HG03135 (cell line): ENCODE data around the gene GAB3.

Experiments
- ATAC-seq: cut with Tn5 transposase; IDR thresholded peaks from one replicate; pipeline ENCODE4 v1.9.1; 2021; ENCODE audit warnings: mild to moderate bottlenecking, moderate library complexity; ENCODE audit not compliant: unreplicated experiment

GAB3 gene

DNA sequence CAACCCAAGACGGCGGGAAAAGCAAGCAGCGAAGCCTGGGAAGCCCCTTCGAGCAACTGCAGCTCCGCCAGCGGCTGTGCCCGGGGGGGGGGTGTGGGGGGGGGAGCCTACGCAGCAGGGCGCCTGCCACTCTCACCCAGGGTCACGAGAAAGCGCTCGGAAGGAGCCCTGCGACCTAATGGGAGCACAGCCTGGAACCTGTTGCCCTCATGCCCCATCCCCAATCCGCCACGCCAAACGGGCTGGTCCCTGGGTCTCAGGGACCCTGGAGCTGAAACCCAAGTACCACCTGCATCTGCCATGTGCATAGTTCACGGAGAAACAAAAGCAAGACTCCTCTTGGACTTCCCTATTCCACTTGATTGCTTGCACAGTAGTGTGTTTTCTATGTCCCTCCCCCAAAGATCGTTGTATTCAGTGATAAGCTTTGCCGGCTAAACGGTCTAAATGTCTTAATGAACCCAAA, 359 bp upstream of the GAB3 start:
- ATAC-seq, result no peak

DNA sequence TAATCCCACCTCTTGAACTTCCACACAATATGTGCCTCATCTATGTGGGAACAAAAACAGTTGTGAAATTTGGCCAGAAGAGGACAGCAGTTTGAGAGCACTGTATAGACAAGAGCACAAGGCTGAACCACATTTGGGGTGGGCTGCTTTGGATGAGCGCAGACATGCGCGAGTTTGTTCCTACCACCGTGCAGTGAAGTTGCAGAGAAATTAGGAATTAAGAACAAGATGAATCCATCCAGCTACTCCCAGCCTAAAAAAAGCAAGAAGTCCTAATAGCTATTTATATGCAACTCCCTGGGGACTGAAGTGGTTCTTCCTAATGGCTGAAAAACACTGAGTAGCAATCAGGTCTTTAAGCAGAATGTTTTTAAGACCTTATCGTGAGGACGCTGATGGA, 1.0 kb downstream of the GAB3 start:
- ATAC-seq, result no peak

DNA sequence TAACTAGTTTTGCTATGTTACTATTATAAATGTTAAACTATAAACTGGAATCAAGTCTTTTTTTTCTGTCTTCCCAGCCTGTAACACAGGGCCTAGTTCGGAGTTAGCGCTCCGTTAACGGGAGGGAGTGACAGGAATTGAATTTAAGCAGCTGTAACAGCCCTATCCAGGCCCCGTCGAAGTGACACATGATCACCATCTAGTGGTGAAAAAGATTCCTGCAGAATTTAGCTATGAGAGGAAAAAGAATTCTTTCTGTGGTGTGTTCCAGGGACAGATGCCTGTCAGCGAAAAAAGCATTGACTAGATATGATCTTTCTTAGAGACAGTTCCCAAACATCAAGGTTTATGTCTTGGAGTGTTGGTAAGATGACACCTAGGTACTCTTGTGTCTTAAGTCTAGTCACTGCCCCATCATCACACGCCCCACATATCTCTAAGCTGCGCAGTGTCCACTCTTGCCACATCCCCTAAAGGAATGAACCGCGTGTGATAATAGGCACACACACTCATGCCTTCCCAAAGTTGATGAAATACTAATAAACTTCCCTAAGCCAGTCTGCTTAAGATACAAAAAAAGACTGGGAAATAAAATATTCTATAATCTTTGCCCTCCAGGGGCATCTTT, 2.1 kb downstream of the GAB3 start:
- no peak for ATAC-seq

DNA sequence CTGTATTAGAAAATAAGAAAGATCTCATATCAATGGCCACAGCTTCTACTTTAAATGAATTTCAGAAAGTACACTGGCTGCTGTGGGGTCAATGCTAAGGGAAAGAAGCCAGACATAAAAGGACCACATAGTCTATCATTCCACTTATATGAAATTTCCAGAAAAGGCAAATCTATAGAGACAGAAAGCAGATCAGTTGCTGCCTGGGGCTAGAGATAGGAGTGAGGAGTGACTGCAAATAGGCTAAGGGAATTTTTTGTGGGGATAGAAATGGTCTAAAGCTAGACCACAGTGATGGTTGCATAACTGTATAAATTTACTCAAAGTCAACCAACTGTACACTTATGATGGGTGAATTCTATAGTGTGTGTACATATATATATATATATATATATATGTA, 8.3 kb downstream of the GAB3 start:
- no peak for ATAC-seq

DNA sequence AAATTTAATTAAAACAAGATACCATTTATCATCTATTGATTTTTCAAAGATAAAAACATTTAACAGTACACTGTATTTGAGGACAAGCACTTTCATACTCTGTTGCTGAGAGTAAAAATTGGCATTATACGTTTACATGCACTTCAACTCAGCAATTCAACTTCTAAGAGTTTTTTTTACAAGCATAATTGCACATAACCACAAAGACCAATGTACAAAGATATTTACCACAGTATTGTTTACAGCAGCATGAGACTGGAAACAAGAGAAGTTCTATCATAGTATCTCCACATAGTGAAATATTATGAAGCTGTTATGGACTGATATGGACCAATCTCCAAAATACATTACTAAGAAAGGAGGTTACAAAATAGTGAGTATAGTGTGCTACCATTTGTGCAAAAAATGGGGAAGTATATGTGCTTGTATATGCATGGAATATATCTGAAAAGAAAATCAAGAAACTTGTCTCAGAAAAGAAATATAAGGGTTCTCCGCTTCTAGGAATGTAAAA, 10.9 kb downstream of the GAB3 start:
- ATAC-seq, result no peak

DNA sequence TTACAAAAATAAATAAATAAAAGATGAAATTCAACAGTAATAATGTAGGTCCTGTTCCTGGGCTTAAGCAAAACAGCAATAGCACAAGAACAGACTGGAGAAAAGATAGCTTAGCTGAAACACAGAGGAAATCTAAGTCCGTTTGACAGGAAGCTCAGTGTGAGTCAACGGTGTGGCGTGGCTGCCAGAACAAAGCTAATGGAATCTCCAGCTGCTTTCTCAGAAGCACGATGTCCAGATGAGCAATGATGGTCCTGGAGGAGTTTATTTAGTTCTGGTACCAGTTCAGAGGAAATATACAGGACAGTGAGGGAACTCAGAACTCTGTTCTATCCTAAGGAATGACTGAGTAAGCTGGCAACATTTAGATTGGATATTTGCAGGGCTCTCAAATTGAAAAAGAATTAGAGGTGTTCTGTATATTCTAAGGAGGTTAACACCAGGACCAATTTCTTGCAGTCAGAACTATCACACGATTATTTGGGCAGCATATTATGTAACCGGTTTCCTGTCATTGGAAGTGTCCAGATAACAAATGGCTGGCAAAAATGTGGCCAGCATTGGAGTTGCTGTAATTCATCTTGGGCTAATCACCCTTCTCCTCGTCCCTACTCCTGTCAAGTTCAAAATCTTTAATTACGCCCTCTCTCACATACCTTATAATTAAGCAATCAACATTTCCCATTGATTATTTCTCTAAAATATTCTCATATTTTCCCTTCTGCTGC, 12.7 kb downstream of the GAB3 start:
- ATAC-seq, result no peak

DNA sequence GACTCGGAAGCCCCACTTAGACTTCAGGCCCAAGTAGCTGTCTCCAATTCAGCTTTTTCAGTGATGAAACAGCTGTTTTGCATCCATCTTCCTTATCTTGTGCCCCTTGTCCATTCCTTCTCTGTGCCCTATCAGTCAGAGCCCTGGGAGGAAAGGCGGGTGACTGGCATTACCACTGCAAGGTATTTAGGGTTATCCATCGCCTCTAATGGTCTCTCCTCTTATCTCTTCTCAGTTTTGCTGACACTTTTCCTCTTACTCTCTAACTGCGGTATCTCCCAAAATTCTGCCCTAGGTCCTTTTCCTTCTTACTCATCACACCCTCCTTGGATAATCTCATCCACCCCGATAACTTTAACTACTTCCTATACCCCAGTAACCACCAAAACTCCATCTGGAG, 13.7 kb downstream of the GAB3 start:
- no peak for ATAC-seq

DNA sequence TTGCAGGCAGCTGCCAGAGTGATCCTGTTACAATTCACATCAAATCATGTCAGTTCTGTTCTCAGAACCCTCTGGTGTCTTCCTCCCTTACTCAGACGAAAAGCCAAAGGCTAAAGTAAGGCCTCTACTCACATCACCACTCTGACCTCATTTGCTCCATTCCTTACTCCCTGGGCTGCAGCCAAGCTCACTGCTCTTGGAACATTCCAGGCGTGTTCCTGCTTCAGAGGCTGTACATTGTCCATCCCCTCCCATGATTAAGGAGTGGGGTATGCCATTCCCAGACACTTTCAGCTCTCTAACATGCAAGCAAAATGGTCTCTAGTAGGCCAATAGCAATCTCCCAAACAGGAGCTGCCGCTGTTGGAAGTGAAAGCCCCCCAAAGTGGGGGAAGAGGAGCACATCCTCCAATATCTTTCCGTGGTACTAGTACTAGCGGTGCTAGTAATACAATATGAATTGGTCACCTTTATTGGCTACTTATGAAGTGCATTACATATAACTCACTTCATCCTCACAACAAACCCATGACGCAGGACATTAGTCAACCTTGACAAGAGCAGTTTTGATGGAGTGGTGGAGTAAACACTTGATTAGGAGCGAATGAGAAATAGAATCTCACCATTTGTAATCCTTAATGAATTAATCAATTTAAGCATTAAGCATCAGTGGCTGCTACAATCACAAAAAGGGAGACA, 15.0 kb downstream of the GAB3 start:
- no peak for ATAC-seq

DNA sequence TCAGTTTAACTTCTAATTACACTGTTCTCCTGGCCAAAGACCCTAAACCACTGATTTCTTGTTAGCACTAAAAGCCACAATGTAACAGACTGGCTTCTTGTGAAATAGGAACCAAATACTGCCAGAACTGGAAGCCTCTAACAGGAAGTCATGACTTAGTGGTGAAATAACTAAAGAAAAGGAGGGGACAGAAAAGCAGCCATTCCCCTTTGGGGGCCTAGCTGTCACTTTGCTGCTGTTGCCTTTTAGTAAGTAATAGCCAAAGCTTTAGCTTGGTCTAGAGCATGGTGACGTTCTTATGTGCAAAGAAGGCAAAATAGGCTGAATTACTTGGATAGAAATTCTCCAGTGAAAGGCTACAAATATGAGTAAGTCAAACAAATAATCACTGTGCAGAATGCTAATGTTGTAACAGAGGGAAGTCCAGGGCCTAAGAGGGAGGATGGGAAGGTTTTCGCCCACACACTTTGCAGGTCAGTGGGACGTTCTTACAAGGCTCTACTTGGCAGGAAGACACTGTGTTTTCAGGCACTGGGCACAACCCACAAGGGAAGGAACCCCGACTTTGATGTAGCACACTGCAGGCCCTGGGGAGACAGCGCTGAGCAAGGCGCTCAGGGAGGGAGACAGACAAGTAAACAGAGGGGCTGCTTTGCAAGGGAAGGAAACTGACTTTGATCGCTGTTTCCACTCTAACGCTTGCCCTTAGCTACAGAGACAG, 16.7 kb downstream of the GAB3 start:
- ATAC-seq, result no peak

DNA sequence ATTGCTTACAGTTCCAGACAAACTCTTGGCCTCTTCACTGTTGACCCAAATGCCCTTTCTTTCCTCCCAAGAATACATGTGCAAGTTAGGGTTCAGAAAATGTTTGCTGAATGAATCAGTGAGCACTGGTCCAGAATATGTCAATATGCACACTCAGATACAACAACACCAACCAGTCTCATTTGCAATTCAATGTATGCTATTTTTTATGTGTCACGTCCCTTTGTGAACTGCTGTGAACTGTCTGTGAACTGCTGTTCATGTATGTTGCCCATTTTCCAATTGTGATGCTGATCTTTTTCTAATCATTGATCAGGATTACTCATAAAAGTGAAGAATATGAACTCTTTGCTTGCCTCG, 17.8 kb downstream of the GAB3 start:
- ATAC-seq, result no peak

DNA sequence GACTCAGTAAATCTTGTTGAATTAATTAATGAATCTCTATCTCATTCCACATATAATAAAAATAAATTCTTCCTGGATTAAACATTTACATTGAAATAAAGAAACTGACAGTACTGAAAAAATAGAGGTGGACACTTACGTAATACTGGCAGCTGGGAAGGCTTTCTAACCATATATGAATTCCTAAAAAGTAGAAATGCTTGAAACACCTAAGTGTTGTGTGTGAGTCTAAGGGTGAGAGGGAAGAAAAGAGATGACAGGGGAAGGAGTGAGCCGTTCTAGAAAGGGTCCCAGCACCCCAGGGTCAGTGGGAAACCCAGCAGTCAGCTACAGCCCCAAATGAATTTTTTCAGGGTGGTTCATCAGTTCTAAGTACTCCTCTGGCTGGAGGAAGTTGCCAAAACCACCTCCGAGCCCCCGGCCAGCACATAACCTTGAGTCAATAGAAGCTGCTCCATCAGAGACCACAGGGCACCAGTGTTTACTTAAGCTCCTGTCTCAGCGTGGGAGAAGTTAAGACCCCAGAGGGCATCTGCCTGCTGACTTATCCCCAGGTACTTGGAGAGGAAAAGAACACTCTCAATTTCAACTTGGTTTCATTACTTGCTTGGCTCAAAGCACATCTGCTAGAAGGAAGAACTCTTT, 18.3 kb downstream of the GAB3 start:
- no peak for ATAC-seq

DNA sequence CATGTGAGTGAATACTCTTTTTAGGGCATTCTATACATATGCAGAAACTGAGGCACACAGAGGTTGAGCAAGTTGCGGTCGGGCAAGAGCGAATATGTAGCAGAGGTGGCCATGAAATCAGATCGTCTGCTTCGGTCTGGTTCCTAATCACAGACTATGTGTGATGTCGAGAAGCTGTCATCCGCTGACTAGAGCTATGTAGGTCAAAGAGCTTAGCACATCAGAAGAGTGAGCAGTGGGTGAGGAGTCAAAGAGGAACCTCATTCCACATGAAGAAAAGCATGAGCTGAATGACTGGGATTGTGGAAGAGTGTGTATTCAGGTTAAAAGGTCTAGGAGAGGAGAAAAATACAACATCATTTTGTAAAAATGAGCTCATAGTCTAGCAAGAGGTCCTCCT, 19.0 kb downstream of the GAB3 start:
- no peak for ATAC-seq

DNA sequence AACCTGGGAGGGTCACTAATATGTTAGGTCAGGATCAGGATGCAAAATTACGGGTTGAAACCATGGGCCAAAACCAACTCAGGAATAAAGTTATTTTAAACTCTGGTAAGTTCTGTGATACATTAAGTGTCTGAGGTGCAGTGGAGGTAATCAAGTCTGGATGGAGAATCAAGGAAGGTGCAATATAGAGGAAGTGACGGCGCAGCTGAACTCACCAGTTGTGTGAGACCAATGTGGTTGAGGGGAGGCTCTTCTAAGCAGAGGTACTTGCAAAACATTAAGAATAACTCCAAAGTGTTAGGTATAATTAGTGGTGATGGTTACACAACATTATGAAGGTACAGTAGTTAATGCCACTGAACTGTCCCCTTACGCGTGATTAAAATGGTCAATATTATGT, 19.7 kb downstream of the GAB3 start:
- no peak for ATAC-seq

DNA sequence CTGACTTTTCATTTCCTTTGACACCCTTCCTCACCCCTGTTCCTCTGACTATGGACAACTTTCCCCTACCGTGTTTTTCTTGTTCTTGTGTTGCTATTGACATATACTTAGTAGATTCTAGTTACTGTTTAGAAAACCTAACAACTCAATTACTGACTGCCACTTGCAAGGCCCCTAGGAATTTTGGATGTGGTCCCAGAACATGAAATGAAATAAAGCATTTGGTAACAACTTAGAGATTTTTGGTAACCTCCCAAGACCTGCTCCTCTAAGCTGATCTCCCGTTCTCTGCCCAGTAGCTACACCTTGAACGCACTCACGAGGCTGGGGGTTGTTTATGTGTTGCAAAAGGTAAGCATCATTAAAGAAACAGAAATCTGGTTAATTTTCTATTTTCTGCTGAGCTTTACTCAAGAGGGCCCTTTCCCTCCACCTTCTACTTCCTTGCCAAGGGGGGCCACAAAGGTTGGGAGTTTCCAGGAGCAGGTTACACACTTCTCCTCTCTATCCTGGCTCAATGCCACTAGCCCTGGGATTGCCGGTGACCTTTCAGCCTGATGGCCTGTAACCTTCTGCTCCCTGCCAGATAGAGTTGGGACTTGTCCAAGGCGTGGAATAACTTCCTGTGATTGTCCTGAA, 20.5 kb downstream of the GAB3 start:
- ATAC-seq, result no peak

DNA sequence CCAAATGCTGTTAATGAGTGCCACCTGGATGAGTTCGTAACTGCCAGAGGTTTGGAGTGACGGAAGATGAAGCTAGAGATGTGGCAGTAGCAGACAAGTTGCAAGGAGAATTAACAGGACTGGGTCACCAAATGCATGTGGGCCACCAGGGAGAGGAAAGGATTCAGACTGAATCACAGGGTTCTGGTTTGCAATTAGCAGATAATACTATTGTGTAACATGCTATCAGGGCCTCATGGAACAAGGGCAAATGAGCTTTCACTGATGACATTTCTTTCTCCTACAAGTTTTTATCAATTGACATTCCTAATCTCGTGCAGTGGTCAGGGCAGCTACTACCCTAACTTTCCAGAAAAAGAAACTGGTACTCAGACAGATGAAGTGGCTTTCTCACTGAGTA, 21.4 kb downstream of the GAB3 start:
- ATAC-seq, result no peak

DNA sequence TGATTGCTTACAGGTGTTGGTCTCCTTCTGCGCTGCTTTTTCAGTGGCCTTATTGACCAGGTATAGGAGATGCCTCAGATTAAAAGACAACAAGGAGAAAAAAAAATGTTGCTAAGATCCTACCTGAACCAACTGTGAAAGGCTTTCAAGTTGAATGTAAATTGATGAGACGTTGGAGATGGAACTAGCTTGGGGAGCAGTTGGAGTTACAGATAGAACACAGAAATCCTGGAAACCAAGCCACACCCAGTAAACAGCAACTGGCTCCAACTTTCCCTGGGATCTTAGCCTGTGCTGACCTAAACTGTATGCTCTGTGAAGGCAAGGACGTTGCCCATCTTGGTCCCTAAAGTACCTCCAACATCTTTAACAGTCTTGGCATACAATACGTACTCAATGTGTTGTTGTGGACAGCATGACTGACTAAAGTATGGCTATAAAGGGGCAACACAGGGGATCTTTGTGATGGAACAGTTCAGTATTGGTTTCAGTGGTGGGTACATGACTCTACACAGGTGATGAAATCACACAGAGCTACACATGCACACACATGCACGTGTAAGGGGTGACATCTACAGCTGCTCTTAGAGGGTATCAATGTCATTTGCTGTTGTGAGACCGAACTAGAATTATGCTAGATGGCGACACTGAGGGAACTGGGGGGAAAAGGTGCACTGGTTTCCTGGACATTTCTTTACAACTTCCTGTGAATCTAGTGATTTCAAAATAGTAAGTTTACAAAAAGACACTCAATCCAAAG, 22.3 kb downstream of the GAB3 start:
- ATAC-seq, result no peak

DNA sequence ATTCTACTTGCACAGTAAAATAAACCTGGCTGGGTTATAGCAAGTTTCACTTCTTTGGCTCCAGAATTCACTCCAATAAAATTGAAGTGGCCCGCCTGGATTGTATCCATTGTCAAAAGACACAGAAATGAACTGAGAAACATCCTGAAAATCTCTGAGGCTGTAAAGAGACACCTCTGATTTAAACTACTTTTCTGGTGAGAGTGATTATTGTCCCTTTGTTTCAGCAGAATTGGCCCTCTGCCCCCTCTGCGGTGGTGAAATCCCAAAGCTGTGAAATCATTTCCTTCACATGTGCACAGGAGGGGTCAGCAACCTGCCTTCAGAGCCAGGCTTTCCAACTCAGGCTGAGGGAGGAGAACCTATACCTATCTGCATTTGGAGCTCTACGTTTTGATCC, 23.0 kb downstream of the GAB3 start:
- no peak for ATAC-seq

DNA sequence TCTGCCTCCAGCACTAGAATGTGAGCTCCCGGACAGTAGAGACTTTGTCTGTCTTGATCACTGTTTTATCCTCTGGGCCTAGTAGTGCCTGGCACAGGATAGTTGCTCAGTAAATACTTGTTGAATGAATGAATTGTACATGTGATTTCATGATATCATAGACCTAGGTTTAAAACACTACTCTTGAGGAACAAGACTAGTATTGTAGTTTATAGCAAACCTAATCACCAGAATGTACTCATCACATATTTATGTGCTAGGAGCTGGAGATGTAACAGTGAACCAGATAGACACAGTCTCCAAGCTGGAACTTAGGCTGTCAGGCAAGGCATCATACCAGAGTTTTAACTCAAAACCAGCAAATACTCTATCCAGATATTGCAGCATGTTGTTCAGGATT, 23.5 kb downstream of the GAB3 start:
- no peak for ATAC-seq

DNA sequence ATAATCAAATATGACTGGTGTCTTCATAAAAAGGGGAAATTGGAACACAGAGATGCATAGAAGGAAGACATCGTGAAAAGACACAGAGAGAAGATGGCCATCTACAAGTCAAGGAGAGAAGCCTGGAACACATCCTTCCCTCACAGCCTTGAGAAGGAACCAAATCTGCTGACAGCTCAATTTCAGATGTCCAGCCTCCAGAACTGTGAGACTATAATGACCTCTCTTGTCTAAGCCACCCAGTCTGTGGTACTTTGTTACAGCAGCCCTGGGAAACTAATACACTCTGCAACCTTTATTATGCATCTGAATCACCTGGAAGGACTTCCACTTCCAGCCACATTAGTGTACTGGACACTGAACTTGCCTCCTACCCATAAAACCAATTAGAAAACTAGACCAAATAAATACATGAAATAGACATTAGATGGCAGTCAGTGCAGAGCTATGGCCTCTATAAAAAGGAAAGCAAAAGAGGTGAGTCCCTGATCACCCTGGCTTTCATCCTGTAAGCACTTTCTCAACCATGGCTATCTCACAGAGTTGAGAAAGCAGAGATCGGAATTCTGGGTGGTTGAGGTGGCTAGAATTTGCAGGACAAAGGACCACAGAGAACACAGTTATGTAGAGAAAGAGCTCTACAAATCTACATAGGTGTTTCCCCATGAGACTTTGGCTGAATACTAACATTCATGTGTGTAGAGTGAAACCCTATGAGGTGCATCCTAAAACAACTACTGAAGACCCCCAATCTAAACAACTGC, 25.7 kb downstream of the GAB3 start:
- ATAC-seq, result no peak
